Stimulated activated CD8-positive, alpha-beta memory T cell treated with anti-CD3 and anti-CD28 coated beads, Interleukin-7, amount 100 ng/mL, for 24 hours (primary cell): Measurements from ENCODE around the gene ZFC3H1.

Experiments
- DNase-seq: peaks from one replicate; pipeline ENCODE4 v3.0.0-alpha.2; 2020; ENCODE audit warnings: low read depth

ZFC3H1 gene

GRCh38 chr12:71627438-71628002 lies 36.1 kb downstream of the ZFC3H1 start:
- no peak for DNase-seq

- DNase-seq: no peak
These were observed 36.9 kb downstream of the ZFC3H1 start for GRCh38 chr12:71626768-71627167.

GRCh38 chr12:71626098-71626497 lies 37.5 kb downstream of the ZFC3H1 start:
- DNase-seq: no peak

- no peak for DNase-seq
These were observed 38.2 kb downstream of the ZFC3H1 start for GRCh38 chr12:71625476-71625875.

GRCh38 chr12:71621938-71622337 lies 41.7 kb downstream of the ZFC3H1 start:
- no peak for DNase-seq

GRCh38 chr12:71610031-71610795 lies 53.4 kb downstream of the ZFC3H1 start:
- no peak for DNase-seq

GRCh38 chr12:71607494-71608330 lies 55.9 kb downstream of the ZFC3H1 start:
- DNase-seq: no peak

GRCh38 chr12:71605039-71605438 lies 58.6 kb downstream of the ZFC3H1 start:
- no peak for DNase-seq

GRCh38 chr12:71602761-71603577 lies 60.7 kb downstream of the ZFC3H1 start:
- DNase-seq: no peak

- DNase-seq: no peak
These were observed 62.1 kb downstream of the ZFC3H1 start for GRCh38 chr12:71601546-71601945.

- DNase-seq: no peak
These were observed 64.4 kb downstream of the ZFC3H1 start for GRCh38 chr12:71599210-71599609.

- no peak for DNase-seq
These were observed 69.3 kb downstream of the ZFC3H1 start for GRCh38 chr12:71594214-71594948.

GRCh38 chr12:71592841-71593240 lies 70.8 kb downstream of the ZFC3H1 start:
- DNase-seq: no peak

GRCh38 chr12:71591601-71592000 lies 72.0 kb downstream of the ZFC3H1 start:
- DNase-seq: no peak

- DNase-seq: no peak
These were observed 74.2 kb downstream of the ZFC3H1 start for GRCh38 chr12:71589478-71589881.

GRCh38 chr12:71587012-71587411 lies 76.6 kb downstream of the ZFC3H1 start:
- no peak for DNase-seq

GRCh38 chr12:71585218-71585617 lies 78.4 kb downstream of the ZFC3H1 start:
- no peak for DNase-seq

GRCh38 chr12:71584356-71584755 lies 79.3 kb downstream of the ZFC3H1 start:
- DNase-seq: no peak

GRCh38 chr12:71582925-71583324 lies 80.7 kb downstream of the ZFC3H1 start:
- DNase-seq: no peak

- DNase-seq: no peak
These were observed 82.4 kb downstream of the ZFC3H1 start for GRCh38 chr12:71581206-71581605.

- no peak for DNase-seq
These were observed 84.9 kb downstream of the ZFC3H1 start for GRCh38 chr12:71578694-71579258.
